D721Med (cell line): ENCODE results near the gene ITIH6.

Experiments used
- DNase-seq: peaks from one replicate; pipeline ENCODE4 v3.0.0; 2011; ENCODE audit warnings: low spot score; ENCODE audit not compliant: insufficient read length
- FAIRE-seq: peaks from 2 replicates; lab custom pipeline; 2011; peaks lifted over from hg19 to GRCh38; lab: Jason Lieb, UNC
- TF ChIP-seq, protein P1 (sequence below): IDR thresholded peaks from 2 replicates; pipeline ENCODE4 v1.5.1; 2012; ENCODE audit warnings: mild to moderate bottlenecking, control low read depth; ENCODE audit not compliant: insufficient read depth; ENCODE audit errors: missing control alignments

Gene ITIH6

GRCh38 chrX:54825716-54826438 lies 27.8 kb upstream of the ITIH6 start:
- DNase-seq (no peak), FAIRE-seq (no peak)
- TF ChIP-seq, protein P1, sequence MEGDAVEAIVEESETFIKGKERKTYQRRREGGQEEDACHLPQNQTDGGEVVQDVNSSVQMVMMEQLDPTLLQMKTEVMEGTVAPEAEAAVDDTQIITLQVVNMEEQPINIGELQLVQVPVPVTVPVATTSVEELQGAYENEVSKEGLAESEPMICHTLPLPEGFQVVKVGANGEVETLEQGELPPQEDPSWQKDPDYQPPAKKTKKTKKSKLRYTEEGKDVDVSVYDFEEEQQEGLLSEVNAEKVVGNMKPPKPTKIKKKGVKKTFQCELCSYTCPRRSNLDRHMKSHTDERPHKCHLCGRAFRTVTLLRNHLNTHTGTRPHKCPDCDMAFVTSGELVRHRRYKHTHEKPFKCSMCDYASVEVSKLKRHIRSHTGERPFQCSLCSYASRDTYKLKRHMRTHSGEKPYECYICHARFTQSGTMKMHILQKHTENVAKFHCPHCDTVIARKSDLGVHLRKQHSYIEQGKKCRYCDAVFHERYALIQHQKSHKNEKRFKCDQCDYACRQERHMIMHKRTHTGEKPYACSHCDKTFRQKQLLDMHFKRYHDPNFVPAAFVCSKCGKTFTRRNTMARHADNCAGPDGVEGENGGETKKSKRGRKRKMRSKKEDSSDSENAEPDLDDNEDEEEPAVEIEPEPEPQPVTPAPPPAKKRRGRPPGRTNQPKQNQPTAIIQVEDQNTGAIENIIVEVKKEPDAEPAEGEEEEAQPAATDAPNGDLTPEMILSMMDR, result no peak

- no peak for FAIRE-seq
- TF ChIP-seq, protein P1, result no peak
- no peak for DNase-seq
These were observed 26.7 kb upstream of the ITIH6 start for GRCh38 chrX:54824722-54825121.

DNA sequence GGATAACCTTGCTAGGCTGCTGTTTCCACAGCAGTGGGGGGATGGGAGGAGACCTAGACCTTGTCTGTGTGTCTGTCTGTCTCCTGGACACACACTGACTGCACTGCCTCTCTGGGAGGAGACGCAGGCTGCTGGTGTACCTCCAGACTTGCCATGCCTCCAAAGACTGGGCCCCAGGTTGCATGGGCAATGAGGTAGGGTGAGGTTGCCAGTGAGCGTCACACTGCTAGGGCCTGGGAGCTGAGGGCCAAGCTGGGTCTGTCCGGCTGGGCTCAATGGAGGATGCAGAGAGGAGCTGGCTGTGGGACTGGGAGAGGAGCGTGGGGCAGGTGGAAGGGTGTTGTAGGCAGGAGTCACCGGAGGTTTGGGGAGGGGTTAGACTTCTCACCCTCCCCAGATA lies 26.1 kb upstream of the ITIH6 start:
- TF ChIP-seq, protein P1, result no peak
- FAIRE-seq (no peak), DNase-seq (no peak)

GRCh38 chrX:54821310-54821709 lies 23.3 kb upstream of the ITIH6 start:
- no peak for FAIRE-seq
- TF ChIP-seq, protein P1, result no peak
- no peak for DNase-seq

- TF ChIP-seq, protein P1, result no peak
- no peak for DNase-seq
- FAIRE-seq, result no peak
These were observed 22.7 kb upstream of the ITIH6 start for GRCh38 chrX:54820737-54821136.

DNA sequence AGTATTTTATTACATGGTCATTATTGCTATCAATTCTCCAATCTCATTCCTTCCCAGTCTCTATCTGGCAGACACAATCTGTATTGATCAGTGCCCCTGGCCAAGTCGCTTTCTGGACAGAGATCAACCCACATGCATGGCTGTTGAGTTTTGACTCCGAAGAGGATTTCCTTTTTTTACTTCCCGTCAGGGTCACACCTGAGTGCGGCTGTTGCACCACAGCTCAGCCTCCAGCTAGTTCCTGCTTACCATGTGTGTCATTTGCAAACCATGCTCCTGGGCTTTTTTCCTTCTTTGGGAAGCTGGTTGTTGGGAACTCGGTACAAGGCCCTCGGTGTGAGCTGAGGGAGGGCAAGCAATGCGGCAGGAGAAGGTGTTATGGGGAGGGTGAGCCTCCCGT lies 21.1 kb upstream of the ITIH6 start:
- no peak for FAIRE-seq
- TF ChIP-seq, protein P1, result no peak
- DNase-seq, result no peak

- no peak for DNase-seq
- TF ChIP-seq, protein P1, result no peak
- FAIRE-seq, result no peak
These were observed 20.2 kb upstream of the ITIH6 start for GRCh38 chrX:54818221-54818620.
